Osteoblast (primary cell): ENCODE data around the gene NDUFA1. TPM values are rescaled to one million over a fixed set of nuclear protein-coding genes. Genes with fewer than 3 reads are reported as not detected.
"Not testable (repeated sequence)": the region's sequence is repeated elsewhere in the genome, so short reads cannot be mapped to it uniquely, and the experiment has no call there.

ENCODE experiments used
- DNase-seq: peaks from one replicate; pipeline ENCODE4 v3.0.0; 2011; ENCODE audit warnings: low spot score, mixed read lengths; ENCODE audit not compliant: insufficient read length; ENCODE audit errors: missing footprints
- H2AFZ ChIP-seq: 2 replicates; pipeline ENCODE4 v1.6.0; 2011; ENCODE audit warnings: mild to moderate bottlenecking, low read length
- H3K27ac ChIP-seq: 2 replicates; pipeline ENCODE4 v1.5.1; 2011; ENCODE audit warnings: mild to moderate bottlenecking, low read depth, low read length, moderate library complexity
- H3K27me3 ChIP-seq: 2 replicates; pipeline ENCODE4 v1.6.0; 2012; ENCODE audit warnings: mild to moderate bottlenecking, control low read depth, inconsistent platforms, low read length, moderate library complexity; ENCODE audit not compliant: insufficient read depth
- H3K36me3 ChIP-seq: 2 replicates; pipeline ENCODE4 v1.5.1; 2011; ENCODE audit warnings: mild to moderate bottlenecking, low read length, control low read depth, moderate library complexity; ENCODE audit not compliant: insufficient read depth
- H3K4me1 ChIP-seq: 2 replicates; pipeline ENCODE4 v1.5.1; 2011; ENCODE audit warnings: mild to moderate bottlenecking, low read length, control low read depth, moderate library complexity; ENCODE audit not compliant: insufficient read depth
- H3K4me2 ChIP-seq: 2 replicates; pipeline ENCODE4 v1.6.0; 2011; ENCODE audit warnings: mild to moderate bottlenecking, low read length; ENCODE audit not compliant: insufficient read depth
- H3K4me3 ChIP-seq: fragments of 200-600 bp; sonication (generic); 3 replicates; pipeline ENCODE4 v1.5.1; 2012; ENCODE audit warnings: mild to moderate bottlenecking, low read length, inconsistent platforms; ENCODE audit not compliant: insufficient read depth
- H3K79me2 ChIP-seq: 2 replicates; pipeline ENCODE4 v1.6.0; 2012; ENCODE audit warnings: mild to moderate bottlenecking, low read length, control low read depth, inconsistent platforms; ENCODE audit not compliant: insufficient read depth
- H3K9me3 ChIP-seq: 2 replicates; pipeline ENCODE4 v1.5.1; 2011; ENCODE audit warnings: low read depth, low read length, control low read depth
- H4K20me1 ChIP-seq: 2 replicates; pipeline ENCODE4 v1.6.0; 2012; ENCODE audit warnings: mild to moderate bottlenecking, low read length, control low read depth; ENCODE audit not compliant: insufficient read depth
- total RNA-seq: library from RNA; depleted of rRNA; stranded (reverse); fragments of >200 nt; gene quantifications from 2 replicates; pipeline ENCODE4 v1.2.3, GENCODE V29; 2012
- TF ChIP-seq, protein P1 (sequence below): IDR thresholded peaks from 2 replicates; pipeline ENCODE4 v1.5.1; 2011; ENCODE audit warnings: mild to moderate bottlenecking, low read depth, low read length, moderate library complexity; ENCODE audit errors: extremely low read depth

NDUFA1 gene
- total RNA-seq, 1 donor = 40.2 TPM

DNA sequence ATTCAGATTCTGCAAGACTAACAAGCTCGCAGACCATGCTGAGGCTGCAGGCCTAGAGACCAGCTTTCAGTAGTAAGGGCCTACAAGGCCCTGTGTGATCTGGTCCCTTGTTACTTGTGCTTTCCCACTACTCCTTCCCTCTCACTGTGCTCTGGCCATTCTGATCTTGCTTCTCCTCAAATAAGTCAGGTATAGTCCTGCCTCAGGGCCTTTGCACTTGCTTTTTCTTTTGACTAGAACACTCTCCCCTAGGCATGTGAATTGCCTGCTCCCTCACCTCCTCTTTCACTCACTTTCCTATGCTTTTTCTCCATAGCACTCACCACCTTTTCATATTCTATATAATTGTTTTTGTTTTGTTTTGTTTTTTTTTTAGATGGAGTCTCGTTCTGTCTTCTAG is 46.2 kb downstream of the NDUFA1 start:
- no peaks in the 10 kb centered on the region for H3K36me3 ChIP-seq
- TF ChIP-seq, protein P1, sequence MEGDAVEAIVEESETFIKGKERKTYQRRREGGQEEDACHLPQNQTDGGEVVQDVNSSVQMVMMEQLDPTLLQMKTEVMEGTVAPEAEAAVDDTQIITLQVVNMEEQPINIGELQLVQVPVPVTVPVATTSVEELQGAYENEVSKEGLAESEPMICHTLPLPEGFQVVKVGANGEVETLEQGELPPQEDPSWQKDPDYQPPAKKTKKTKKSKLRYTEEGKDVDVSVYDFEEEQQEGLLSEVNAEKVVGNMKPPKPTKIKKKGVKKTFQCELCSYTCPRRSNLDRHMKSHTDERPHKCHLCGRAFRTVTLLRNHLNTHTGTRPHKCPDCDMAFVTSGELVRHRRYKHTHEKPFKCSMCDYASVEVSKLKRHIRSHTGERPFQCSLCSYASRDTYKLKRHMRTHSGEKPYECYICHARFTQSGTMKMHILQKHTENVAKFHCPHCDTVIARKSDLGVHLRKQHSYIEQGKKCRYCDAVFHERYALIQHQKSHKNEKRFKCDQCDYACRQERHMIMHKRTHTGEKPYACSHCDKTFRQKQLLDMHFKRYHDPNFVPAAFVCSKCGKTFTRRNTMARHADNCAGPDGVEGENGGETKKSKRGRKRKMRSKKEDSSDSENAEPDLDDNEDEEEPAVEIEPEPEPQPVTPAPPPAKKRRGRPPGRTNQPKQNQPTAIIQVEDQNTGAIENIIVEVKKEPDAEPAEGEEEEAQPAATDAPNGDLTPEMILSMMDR = no peak
- H4K20me1 ChIP-seq = no peaks in the 10 kb centered on the region
- H3K27me3 ChIP-seq = no peaks in the 10 kb centered on the region
- H3K9me3 ChIP-seq = no peaks in the 10 kb centered on the region
- DNase-seq = no peak
- H3K4me1 ChIP-seq = no peaks in the 10 kb centered on the region
- H2AFZ ChIP-seq = no peak overlapping the region
- no peaks in the 10 kb centered on the region for H3K79me2 ChIP-seq
- H3K4me3 ChIP-seq = no peak overlapping the region
- no peak overlapping the region for H3K4me2 ChIP-seq
- H3K27ac ChIP-seq = no peak overlapping the region

DNA sequence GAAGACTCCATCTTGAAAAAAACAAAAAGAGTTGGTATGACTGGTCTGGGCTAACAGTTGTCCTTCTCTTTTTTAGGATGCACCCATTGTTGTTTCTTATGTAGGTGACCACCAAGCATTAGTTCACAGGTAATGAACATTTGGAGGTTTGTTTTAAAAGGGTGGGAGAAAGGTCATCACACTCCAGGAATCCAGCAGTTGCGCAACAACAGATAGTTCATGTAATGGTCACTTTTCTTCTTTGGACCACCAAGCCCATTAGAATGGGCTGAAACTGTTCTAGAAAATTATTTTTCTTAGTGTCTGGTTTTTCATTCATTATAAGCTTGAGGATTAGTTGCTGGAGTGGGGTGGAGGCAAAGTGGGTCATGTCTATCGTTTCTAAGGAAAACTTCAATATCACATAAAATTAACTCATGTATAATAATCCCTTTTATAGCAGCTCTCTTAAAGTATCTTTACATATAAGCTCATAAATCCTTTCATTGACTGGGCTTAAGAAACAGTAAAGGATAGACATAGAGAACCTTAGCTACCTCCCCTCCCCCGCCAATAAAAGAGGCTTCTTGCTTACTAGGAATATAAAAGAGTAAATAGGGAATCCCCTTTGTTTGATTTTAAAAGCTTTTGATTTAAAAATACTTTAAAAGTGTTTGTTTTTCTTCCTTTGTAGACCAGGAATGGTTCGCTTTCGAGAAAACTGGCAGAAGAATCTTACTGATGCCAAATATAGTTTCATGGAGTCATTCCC is 48.4 kb downstream of the NDUFA1 start:
- H2AFZ ChIP-seq = no peak overlapping the region
- H4K20me1 ChIP-seq = no peaks in the 10 kb centered on the region
- H3K27ac ChIP-seq = no peak overlapping the region
- H3K4me3 ChIP-seq = no peak overlapping the region
- TF ChIP-seq, protein P1 = no peak
- H3K9me3 ChIP-seq = no peaks in the 10 kb centered on the region
- no peak overlapping the region for H3K4me2 ChIP-seq
- no peak for DNase-seq
- H3K36me3 ChIP-seq = no peaks in the 10 kb centered on the region
- no peaks in the 10 kb centered on the region for H3K27me3 ChIP-seq
- H3K79me2 ChIP-seq = no peaks in the 10 kb centered on the region
- no peaks in the 10 kb centered on the region for H3K4me1 ChIP-seq

DNA sequence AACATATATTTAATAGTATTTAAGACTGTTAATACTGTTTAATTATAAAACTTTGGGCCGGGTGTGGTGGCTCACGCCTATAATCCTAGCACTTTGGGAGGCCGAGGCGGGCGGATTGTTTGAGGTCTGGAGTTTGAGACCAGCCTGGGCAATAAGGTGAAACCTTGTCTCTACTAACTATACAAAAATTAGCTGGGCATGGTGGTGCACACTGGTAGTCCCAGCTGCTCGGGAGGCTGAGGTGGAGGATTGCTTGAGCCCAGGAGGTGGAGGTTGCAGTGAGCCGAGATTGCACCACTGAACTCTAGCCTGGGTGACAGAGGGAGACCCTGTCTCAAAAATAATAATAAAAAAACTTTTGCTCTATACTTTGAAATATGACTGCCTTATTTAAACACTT is 50.8 kb downstream of the NDUFA1 start:
- not testable (repeated sequence) for H3K4me1 ChIP-seq

More for the DNA sequence above, 50.8 kb downstream of the NDUFA1 start:
- not testable (repeated sequence) for H3K27me3 ChIP-seq, H4K20me1 ChIP-seq, H3K36me3 ChIP-seq, H3K9me3 ChIP-seq, H3K79me2 ChIP-seq, H3K27ac ChIP-seq, DNase-seq, H3K4me3 ChIP-seq, H3K4me2 ChIP-seq, H2AFZ ChIP-seq

Other genes with a start within 250 kb of the NDUFA1 start
- gene SEPTIN6, start 178.7 kb upstream of the NDUFA1 start, total RNA-seq = 9.0 and 9.1 TPM in 2 replicates
- under 0.01 and 0.72 TPM in 2 replicates for gene SOWAHD, start 113.2 kb upstream of the NDUFA1 start, total RNA-seq
- gene RPL39, start 80.2 kb upstream of the NDUFA1 start, total RNA-seq = 1,554 and 1,740 TPM in 2 replicates
- 1.2 and 1.8 TPM in 2 replicates for gene UPF3B, start 18.9 kb upstream of the NDUFA1 start, total RNA-seq
- 15.3 and 15.9 TPM in 2 replicates for gene RNF113A, start 99 bp upstream of the NDUFA1 start, total RNA-seq
- not detected in 2 replicates for gene AKAP14, start 24.1 kb downstream of the NDUFA1 start, total RNA-seq
- gene NKAP, start 71.9 kb downstream of the NDUFA1 start, total RNA-seq = 4.3 and 4.7 TPM in 2 replicates
- gene RHOXF2B, start 205.9 kb downstream of the NDUFA1 start, total RNA-seq = not detected in 2 replicates
- not detected in 2 replicates for gene RHOXF1, start 244.1 kb downstream of the NDUFA1 start, total RNA-seq